Stomach (tissue), 9 donors: ENCODE measurements around the gene FMN1. TPM values are rescaled to one million over a fixed set of nuclear protein-coding genes. Genes with fewer than 3 reads are reported as not detected.

Source experiments
- DNase-seq, 2 donors: peaks; one replicate each; pipeline versions ENCODE4 v3.0.0 to v3.0.0-alpha.2; 2013 to 2019
- H3K27ac ChIP-seq, 5 donors: fragments of 200-600 bp in 4 of 5; sonication (generic) in 4 of 5; one replicate each; pipeline ENCODE4 v1.5.1; 2013 to 2019; ENCODE audit warnings: mild to moderate bottlenecking in 1 of 5, moderate library complexity in 1 of 5
- H3K27me3 ChIP-seq, 3 donors: fragments of 200-600 bp; sonication (generic); one replicate each; pipeline ENCODE4 v1.5.1; 2017 to 2019; ENCODE audit warnings: mixed run types in 1 of 3
- H3K36me3 ChIP-seq, 4 donors: fragments of 200-600 bp; sonication (generic); 1 replicate in 3 of 4; 2 replicates in 1 of 4; pipeline ENCODE4 v1.5.1; 2016 to 2019
- H3K4me1 ChIP-seq, 4 donors: fragments of 200-600 bp; sonication (generic); one replicate each; pipeline ENCODE4 v1.5.1; 2016 to 2019
- H3K4me3 ChIP-seq, 4 donors: fragments of 200-600 bp; sonication (generic) in 3 of 4; one replicate each; pipeline ENCODE4 v1.5.1; 2016 to 2019; ENCODE audit warnings: mild to moderate bottlenecking in 1 of 4
- H3K9me3 ChIP-seq, 4 donors: fragments of 200-600 bp; sonication (generic); one replicate each; pipeline ENCODE4 v1.5.1; 2016 to 2019
- EP300 ChIP-seq: sonication (generic); formaldehyde crosslinking; IDR thresholded peaks from one replicate; pipeline ENCODE4 v1.6.1; 2017; ENCODE audit warnings: antibody characterized with exemption
- POLR2A ChIP-seq, 4 donors: fragments of 450-650 bp; IDR thresholded peaks; one replicate each; pipeline ENCODE4 v1.6.1; 2016; ENCODE audit warnings: antibody characterized with exemption in 4 of 4, control low read depth in 2 of 4, mild to moderate bottlenecking in 1 of 4, moderate library complexity in 1 of 4
- POLR2AphosphoS5 ChIP-seq, 3 donors: sonication (generic); formaldehyde crosslinking; IDR thresholded peaks; one replicate each; pipeline ENCODE4 v1.6.1; 2016; ENCODE audit warnings: antibody characterized with exemption in 3 of 3
- WGBS, 5 donors: extraction: QIAGEN DNeasy Blood & Tissue Kit in 3 of 5; methylation state at CpG; one replicate each; pipeline versions ENCODE4 v1.1.5 to v1.1.7; 2013 to 2018; 5-methylcytosine and 5-hydroxymethylcytosine counted together
- intact Hi-C: fragments of 100-400 bp; cut with DNase I; formaldehyde crosslinking; loops from one replicate; pipeline ENCODE4 v1.15.1; 2023; ENCODE audit warnings: low total_unique reads
- polyA plus RNA-seq, 3 donors: library from polyadenylated mRNA; stranded (reverse); fragments of 200-250 nt; gene quantifications; one replicate each; pipeline ENCODE4 v1.2.3, GENCODE V29; 2013
- total RNA-seq, 5 donors: library from RNA; depleted of rRNA; stranded (reverse); fragments of >200 nt; gene quantifications; one replicate each; pipeline versions ENCODE4 v1.1.0 to v1.2.3, GENCODE V29; 2014 to 2016
- TF ChIP-seq, protein P1 (sequence below), 7 experiments: fragments of 450-650 bp in 4 of 7; fragments of 200-600 bp in 3 of 7; sonication (generic) in 3 of 7; IDR thresholded peaks; one replicate each; pipeline ENCODE4 v1.5.1; 2016 to 2019; ENCODE audit warnings: antibody characterized with exemption in 7 of 7, control low read depth in 2 of 7, mild to moderate bottlenecking in 1 of 7
- donor health status: healthy with polysubstance abuse.
- donor health status: Bipolar disorder and iron deficiency.
- donor health status: healthy.

Gene FMN1
- total and polyA plus RNA-seq, 8 donors = 0.40 to 58.0 (median 22.9) TPM

GRCh38 chr15:33182926-33183325 lies 11.6 kb downstream of the FMN1 start:
- WGBS, 5 donors = 57 to 74% (median 70%) methylated on average over 2 of the region's 2 CpGs
- intact Hi-C loops = no loop called here
- no peak for DNase-seq
- Histone ChIP-seq H3K36me3 (no peaks in the 10 kb centered on the region), H3K4me1 (no peaks in the 10 kb centered on the region), H3K4me3 (no peak overlapping the region), H3K27me3 (no peaks in the 10 kb centered on the region), H3K27ac (no peak overlapping the region), H3K9me3 (no peaks in the 10 kb centered on the region)
- TF ChIP-seq POLR2A (IDR thresholded peaks at IDR 0.05) (no peak), EP300 (no peak)
- TF ChIP-seq, protein P1, sequence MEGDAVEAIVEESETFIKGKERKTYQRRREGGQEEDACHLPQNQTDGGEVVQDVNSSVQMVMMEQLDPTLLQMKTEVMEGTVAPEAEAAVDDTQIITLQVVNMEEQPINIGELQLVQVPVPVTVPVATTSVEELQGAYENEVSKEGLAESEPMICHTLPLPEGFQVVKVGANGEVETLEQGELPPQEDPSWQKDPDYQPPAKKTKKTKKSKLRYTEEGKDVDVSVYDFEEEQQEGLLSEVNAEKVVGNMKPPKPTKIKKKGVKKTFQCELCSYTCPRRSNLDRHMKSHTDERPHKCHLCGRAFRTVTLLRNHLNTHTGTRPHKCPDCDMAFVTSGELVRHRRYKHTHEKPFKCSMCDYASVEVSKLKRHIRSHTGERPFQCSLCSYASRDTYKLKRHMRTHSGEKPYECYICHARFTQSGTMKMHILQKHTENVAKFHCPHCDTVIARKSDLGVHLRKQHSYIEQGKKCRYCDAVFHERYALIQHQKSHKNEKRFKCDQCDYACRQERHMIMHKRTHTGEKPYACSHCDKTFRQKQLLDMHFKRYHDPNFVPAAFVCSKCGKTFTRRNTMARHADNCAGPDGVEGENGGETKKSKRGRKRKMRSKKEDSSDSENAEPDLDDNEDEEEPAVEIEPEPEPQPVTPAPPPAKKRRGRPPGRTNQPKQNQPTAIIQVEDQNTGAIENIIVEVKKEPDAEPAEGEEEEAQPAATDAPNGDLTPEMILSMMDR (IDR thresholded peaks at IDR 0.05) = no peak

DNA sequence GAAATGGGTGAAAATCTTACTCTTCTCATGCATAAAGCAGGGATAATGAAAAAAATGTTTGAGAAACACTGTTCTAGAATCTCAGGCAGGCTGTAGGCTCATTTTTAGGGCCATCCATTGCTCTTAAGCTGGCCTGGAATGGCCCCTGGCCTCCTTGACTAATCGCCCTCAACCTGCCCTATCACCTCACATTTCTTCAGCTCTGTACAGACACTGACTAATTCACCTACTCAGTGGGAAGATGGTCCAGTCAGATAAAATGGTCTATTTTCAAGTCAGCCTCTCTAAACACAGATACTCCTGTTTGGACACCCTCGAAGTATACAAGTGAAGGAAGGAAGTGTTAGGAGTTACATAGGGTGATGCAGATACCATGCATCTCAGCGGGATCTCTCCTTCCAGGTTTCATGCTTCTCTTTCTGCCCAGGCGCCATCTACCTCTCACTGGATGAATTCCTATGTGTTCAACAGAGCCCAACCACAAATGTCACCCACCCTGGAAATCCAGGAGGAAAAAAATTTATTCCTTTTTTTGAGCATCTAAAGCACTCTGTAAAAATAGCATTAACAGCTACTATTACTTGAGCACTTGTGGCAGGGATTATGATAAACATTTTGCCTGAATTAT lies 12.1 kb downstream of the FMN1 start:
- H3K27me3 ChIP-seq = no peaks in the 10 kb centered on the region
- intact Hi-C loops = no loop called here
- TF ChIP-seq POLR2A (IDR thresholded peaks at IDR 0.05) = no peak
- TF ChIP-seq, protein P1 (IDR thresholded peaks at IDR 0.05) = no peak
- TF ChIP-seq EP300 = no peak
- no peak for TF ChIP-seq POLR2AphosphoS5 (IDR thresholded peaks at IDR 0.05)
- DNase-seq = no peak
- no peaks in the 10 kb centered on the region for H3K36me3 ChIP-seq
- H3K27ac ChIP-seq = no peak overlapping the region
- H3K4me3 ChIP-seq = no peak overlapping the region
- no peaks in the 10 kb centered on the region for H3K9me3 ChIP-seq
- no peaks in the 10 kb centered on the region for H3K4me1 ChIP-seq
- WGBS, 5 donors = 62 to 76% (median 68%) methylated on average over 4 of the region's 4 CpGs

GRCh38 chr15:33179874-33180273 lies 14.6 kb downstream of the FMN1 start:
- no peak for DNase-seq
- Histone ChIP-seq H3K9me3 (no peaks in the 10 kb centered on the region), H3K27me3 (no peaks in the 10 kb centered on the region), H3K4me1 (no peaks in the 10 kb centered on the region), H3K27ac (no peak overlapping the region), H3K4me3 (no peak overlapping the region), H3K36me3 (no peaks in the 10 kb centered on the region)
- intact Hi-C loops = no loop called here
- TF ChIP-seq, protein P1 (IDR thresholded peaks at IDR 0.05) = no peak
- TF ChIP-seq EP300 = no peak
- TF ChIP-seq POLR2A (IDR thresholded peaks at IDR 0.05) = no peak
- TF ChIP-seq POLR2AphosphoS5 (IDR thresholded peaks at IDR 0.05) = no peak
- WGBS, 5 donors = 82 to 93% (median 86%) methylated on average over 5 of the region's 5 CpGs

DNA sequence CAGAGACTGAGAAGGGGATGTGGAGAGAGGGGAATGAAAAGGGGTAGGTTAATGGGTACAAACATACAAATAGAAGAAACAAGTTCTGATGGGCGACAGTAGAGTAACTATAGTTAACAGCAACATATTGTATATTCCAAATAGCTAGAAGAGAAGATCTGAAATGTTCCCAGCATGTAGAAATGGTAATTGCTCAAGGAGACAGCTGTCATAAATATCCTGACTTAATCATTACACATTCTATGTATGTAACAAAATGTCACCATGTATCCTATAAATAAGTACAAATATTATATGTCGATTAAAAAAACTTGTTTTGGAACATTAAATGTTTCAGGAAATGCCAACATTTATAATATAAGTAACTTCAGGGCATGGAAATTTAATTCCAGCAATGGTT lies 23.3 kb downstream of the FMN1 start:
- Histone ChIP-seq H3K27me3 (no peaks in the 10 kb centered on the region), H3K4me3 (no peak overlapping the region), H3K27ac (no peak overlapping the region), H3K9me3 (no peaks in the 10 kb centered on the region), H3K4me1 (no peaks in the 10 kb centered on the region), H3K36me3 (no peaks in the 10 kb centered on the region)
- TF ChIP-seq POLR2A (IDR thresholded peaks at IDR 0.05) (no peak), POLR2AphosphoS5 (IDR thresholded peaks at IDR 0.05) (no peak), EP300 (no peak)
- TF ChIP-seq, protein P1 (IDR thresholded peaks at IDR 0.05) = no peak
- DNase-seq = no peak
- 79 to 93% (median 89%) methylated on average over 2 of the region's 2 CpGs for WGBS, 5 donors
- intact Hi-C loops = no loop called here
